ENCODE results near the gene SPECC1L. TPM values are rescaled to one million over a fixed set of nuclear protein-coding genes. Genes with fewer than 3 reads are reported as not detected.

SPECC1L gene
- total RNA-seq, 1 donor: 46.7 TPM

- H3K4me3 ChIP-seq (ENCODE audit: insufficient read depth, low read length): no peak overlapping the region
- H3K9me3 ChIP-seq (ENCODE audit: low read depth, low read length): no peaks in the 10 kb centered on the region
- H3K79me2 ChIP-seq (ENCODE audit: insufficient read depth, low read length): peaks cover 36% of the 10 kb centered on the region
- H3K4me2 ChIP-seq (ENCODE audit: insufficient read depth, low read length): no peak overlapping the region
- no peak overlapping the region for H3K27ac ChIP-seq (ENCODE audit: low read depth, low read length)
- DNase-seq (ENCODE audit: insufficient read length, low spot score, missing footprints): peak; percentile 38
- peaks cover 43% of the 10 kb centered on the region for H4K20me1 ChIP-seq (ENCODE audit: insufficient read depth, low read length)
- peaks cover 15% of the 10 kb centered on the region for H3K4me1 ChIP-seq (ENCODE audit: insufficient read depth, low read length)
- H3K27me3 ChIP-seq (ENCODE audit: insufficient read depth, low read length): no peaks in the 10 kb centered on the region
- H2AFZ ChIP-seq (ENCODE audit: low read length): no peak overlapping the region
- no peak for TF ChIP-seq CTCF (IDR thresholded peaks at IDR 0.05; ENCODE audit: extremely low read depth, low read depth, low read length)
- H3K36me3 ChIP-seq (ENCODE audit: insufficient read depth, low read length): peaks cover 24% of the 10 kb centered on the region
Observed at GRCh38 chr22:24405631-24406321, 135.1 kb downstream of the SPECC1L start.

- H4K20me1 ChIP-seq (ENCODE audit: insufficient read depth, low read length): peaks cover 47% of the 10 kb centered on the region
- no peak overlapping the region for H3K4me2 ChIP-seq (ENCODE audit: insufficient read depth, low read length)
- no peaks in the 10 kb centered on the region for H3K9me3 ChIP-seq (ENCODE audit: low read depth, low read length)
- no peaks in the 10 kb centered on the region for H3K27me3 ChIP-seq (ENCODE audit: insufficient read depth, low read length)
- H3K4me3 ChIP-seq (ENCODE audit: insufficient read depth, low read length): no peak overlapping the region
- TF ChIP-seq CTCF (IDR thresholded peaks at IDR 0.05; ENCODE audit: extremely low read depth, low read depth, low read length): no peak
- DNase-seq (ENCODE audit: insufficient read length, low spot score, missing footprints): peak; percentile 50
- H2AFZ ChIP-seq (ENCODE audit: low read length): no peak overlapping the region
- H3K79me2 ChIP-seq (ENCODE audit: insufficient read depth, low read length): peaks cover 36% of the 10 kb centered on the region
- peaks cover 29% of the 10 kb centered on the region for H3K36me3 ChIP-seq (ENCODE audit: insufficient read depth, low read length)
- no peak overlapping the region for H3K27ac ChIP-seq (ENCODE audit: low read depth, low read length)
- H3K4me1 ChIP-seq (ENCODE audit: insufficient read depth, low read length): peaks cover 12% of the 10 kb centered on the region
Observed at GRCh38 chr22:24406322-24407277, 136.0 kb downstream of the SPECC1L start.

GRCh38 chr22:24407278-24407665 is 136.6 kb downstream of the SPECC1L start:
- no peak overlapping the region for H2AFZ ChIP-seq (ENCODE audit: low read length)
- H3K79me2 ChIP-seq (ENCODE audit: insufficient read depth, low read length): peaks cover 36% of the 10 kb centered on the region
- H3K4me2 ChIP-seq (ENCODE audit: insufficient read depth, low read length): no peak overlapping the region
- no peak overlapping the region for H3K4me3 ChIP-seq (ENCODE audit: insufficient read depth, low read length)
- H3K27me3 ChIP-seq (ENCODE audit: insufficient read depth, low read length): no peaks in the 10 kb centered on the region
- H3K4me1 ChIP-seq (ENCODE audit: insufficient read depth, low read length): peaks cover 9% of the 10 kb centered on the region
- peak; percentile 10 for DNase-seq (ENCODE audit: insufficient read length, low spot score, missing footprints)
- H3K27ac ChIP-seq (ENCODE audit: low read depth, low read length): no peak overlapping the region
- H3K36me3 ChIP-seq (ENCODE audit: insufficient read depth, low read length): peaks cover 32% of the 10 kb centered on the region
- TF ChIP-seq CTCF (IDR thresholded peaks at IDR 0.05; ENCODE audit: extremely low read depth, low read depth, low read length): no peak
- peaks cover 50% of the 10 kb centered on the region for H4K20me1 ChIP-seq (ENCODE audit: insufficient read depth, low read length)
- no peaks in the 10 kb centered on the region for H3K9me3 ChIP-seq (ENCODE audit: low read depth, low read length)

GRCh38 chr22:24407884-24408283 is 137.3 kb downstream of the SPECC1L start:
- Histone ChIP-seq H2AFZ (ENCODE audit: low read length) (no peak overlapping the region), H3K36me3 (ENCODE audit: insufficient read depth, low read length) (peaks cover 38% of the 10 kb centered on the region), H4K20me1 (ENCODE audit: insufficient read depth, low read length) (peaks cover 47% of the 10 kb centered on the region), H3K27me3 (ENCODE audit: insufficient read depth, low read length) (no peaks in the 10 kb centered on the region), H3K79me2 (ENCODE audit: insufficient read depth, low read length) (peaks cover 36% of the 10 kb centered on the region), H3K4me3 (ENCODE audit: insufficient read depth, low read length) (no peak overlapping the region), H3K4me1 (ENCODE audit: insufficient read depth, low read length) (peaks cover 3% of the 10 kb centered on the region), H3K27ac (ENCODE audit: low read depth, low read length) (no peak overlapping the region), H3K9me3 (ENCODE audit: low read depth, low read length) (no peaks in the 10 kb centered on the region), H3K4me2 (ENCODE audit: insufficient read depth, low read length) (no peak overlapping the region)
- no peak for TF ChIP-seq CTCF (IDR thresholded peaks at IDR 0.05; ENCODE audit: extremely low read depth, low read depth, low read length)
- peak; percentile 35 for DNase-seq (ENCODE audit: insufficient read length, low spot score, missing footprints)

All from osteoblast (primary cell).